Transverse colon (tissue), 4 donors: ENCODE results near the gene TPH1. TPM values are rescaled to one million over a fixed set of nuclear protein-coding genes. Genes with fewer than 3 reads are reported as not detected.

Experiments
- DNase-seq: peaks from one replicate; pipeline ENCODE4 v3.0.0-alpha.2; 2019
- H3K27ac ChIP-seq, 4 donors: fragments of 200-600 bp; sonication (generic); 2 replicates each; pipeline ENCODE4 v1.5.1; 2016 to 2018; ENCODE audit warnings: inconsistent platforms in 4 of 4
- H3K27me3 ChIP-seq: fragments of 200-600 bp; sonication (generic); 2 replicates; pipeline ENCODE4 v1.5.1; 2017; ENCODE audit warnings: inconsistent platforms
- H3K36me3 ChIP-seq, 4 donors: fragments of 200-600 bp; sonication (generic); 2 replicates each; pipeline ENCODE4 v1.5.1; 2017 to 2019; ENCODE audit warnings: inconsistent platforms in 4 of 4
- H3K4me1 ChIP-seq, 4 donors: fragments of 200-600 bp; sonication (generic); 2 replicates each; pipeline ENCODE4 v1.5.1; 2017 to 2020; ENCODE audit warnings: inconsistent platforms in 4 of 4
- H3K4me3 ChIP-seq, 4 donors: fragments of 200-600 bp; sonication (generic); 1 replicate in 1 of 4; 2 replicates in 3 of 4; pipeline versions ENCODE4 v1.5.1 to v1.6.1; 2017 to 2019; ENCODE audit warnings: inconsistent platforms in 4 of 4
- H3K9me3 ChIP-seq, 2 donors: fragments of 200-600 bp; sonication (generic); 2 replicates each; pipeline ENCODE4 v1.5.1; 2017 to 2019; ENCODE audit warnings: inconsistent platforms in 2 of 2
- EP300 ChIP-seq: sonication (generic); formaldehyde crosslinking; IDR thresholded peaks from one replicate; pipeline ENCODE4 v1.6.1; 2017; ENCODE audit warnings: antibody characterized with exemption, low read depth
- POLR2A ChIP-seq: fragments of 450-650 bp; IDR thresholded peaks from one replicate; pipeline ENCODE4 v1.6.1; 2016; ENCODE audit warnings: antibody characterized with exemption, mild to moderate bottlenecking, moderate library complexity
- POLR2AphosphoS5 ChIP-seq, 3 donors: sonication (generic); formaldehyde crosslinking; IDR thresholded peaks; one replicate each; pipeline ENCODE4 v1.6.1; 2016; ENCODE audit warnings: antibody characterized with exemption in 3 of 3
- WGBS, 2 donors: methylation state at CpG; one replicate each; pipeline ENCODE4 v1.1.5; 2018; ENCODE audit warnings: low coverage in 1 of 2; 5-methylcytosine and 5-hydroxymethylcytosine counted together
- in situ Hi-C, 4 donors: fragments of 200-750 bp; cut with MboI; loops; one replicate each; pipeline versions ENCODE4 v1.15.0 to v1.15.1; 2017; ENCODE audit warnings: low sequenced_read_pairs in 3 of 4, low pct_ligation_motif_present in 1 of 4, low pct_unique_long_range_greater_than_20kb in 1 of 4
- intact Hi-C: fragments of 100-400 bp; cut with DNase I; formaldehyde crosslinking; loops from one replicate; pipeline ENCODE4 v1.15.1; 2023; ENCODE audit warnings: low total_unique reads
- total RNA-seq, 4 donors: library from RNA; depleted of rRNA; stranded (reverse); fragments of >200 nt; gene quantifications; one replicate each; pipeline ENCODE4 v1.1.0, GENCODE V29; 2016
- TF ChIP-seq, protein P1 (sequence below), 5 experiments: fragments of 200-600 bp in 3 of 5; fragments of 450-650 bp in 2 of 5; sonication (generic) in 3 of 5; IDR thresholded peaks; 1 replicate in 2 of 5; 2 replicates in 3 of 5; pipeline ENCODE4 v1.5.1; 2016 to 2017; ENCODE audit warnings: antibody characterized with exemption in 5 of 5, inconsistent platforms in 3 of 5, mild to moderate bottlenecking in 2 of 5, moderate library complexity in 1 of 5

Gene TPH1
- total RNA-seq, 4 donors from 2014 or later = 1.1 to 18.3 (median 8.5) TPM

DNA sequence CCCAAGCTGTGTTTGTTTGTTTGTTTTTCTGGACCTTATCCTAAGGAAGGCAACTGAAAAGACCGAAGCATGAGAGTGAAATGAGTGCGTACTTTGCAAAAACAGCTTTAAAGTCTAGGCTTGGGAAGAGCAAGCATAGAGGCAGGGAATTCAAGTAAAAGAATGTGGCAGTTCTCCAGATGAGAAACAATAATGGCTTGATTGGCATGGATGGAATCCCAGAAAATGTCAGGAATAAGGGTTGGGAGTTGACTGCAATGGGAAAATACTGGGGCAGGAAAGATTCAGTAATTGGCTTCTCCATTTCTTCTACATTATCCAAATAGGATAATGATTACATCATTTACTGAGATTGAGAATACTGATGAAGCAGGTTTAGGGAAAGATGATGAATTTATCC is 42.3 kb upstream of the TPH1 start:
- DNase-seq = no peak
- in situ Hi-C loops = no loop called here
- H3K9me3 ChIP-seq = no peaks in the 10 kb centered on the region
- no peak overlapping the region for H3K27ac ChIP-seq
- peaks cover 0 to 49% (median 24%) of the 10 kb centered on the region in 4 donors for H3K36me3 ChIP-seq
- H3K27me3 ChIP-seq = no peaks in the 10 kb centered on the region
- 97 to 100% methylated on average over 2 of the region's 2 CpGs for WGBS, 2 donors
- intact Hi-C loops = no loop called here
- H3K4me1 ChIP-seq = peaks cover 0 to 4% (median 0%) of the 10 kb centered on the region in 4 donors
- TF ChIP-seq EP300 = no peak
- no peak for TF ChIP-seq POLR2AphosphoS5 (IDR thresholded peaks at IDR 0.05)
- no peak for TF ChIP-seq POLR2A
- TF ChIP-seq, protein P1, sequence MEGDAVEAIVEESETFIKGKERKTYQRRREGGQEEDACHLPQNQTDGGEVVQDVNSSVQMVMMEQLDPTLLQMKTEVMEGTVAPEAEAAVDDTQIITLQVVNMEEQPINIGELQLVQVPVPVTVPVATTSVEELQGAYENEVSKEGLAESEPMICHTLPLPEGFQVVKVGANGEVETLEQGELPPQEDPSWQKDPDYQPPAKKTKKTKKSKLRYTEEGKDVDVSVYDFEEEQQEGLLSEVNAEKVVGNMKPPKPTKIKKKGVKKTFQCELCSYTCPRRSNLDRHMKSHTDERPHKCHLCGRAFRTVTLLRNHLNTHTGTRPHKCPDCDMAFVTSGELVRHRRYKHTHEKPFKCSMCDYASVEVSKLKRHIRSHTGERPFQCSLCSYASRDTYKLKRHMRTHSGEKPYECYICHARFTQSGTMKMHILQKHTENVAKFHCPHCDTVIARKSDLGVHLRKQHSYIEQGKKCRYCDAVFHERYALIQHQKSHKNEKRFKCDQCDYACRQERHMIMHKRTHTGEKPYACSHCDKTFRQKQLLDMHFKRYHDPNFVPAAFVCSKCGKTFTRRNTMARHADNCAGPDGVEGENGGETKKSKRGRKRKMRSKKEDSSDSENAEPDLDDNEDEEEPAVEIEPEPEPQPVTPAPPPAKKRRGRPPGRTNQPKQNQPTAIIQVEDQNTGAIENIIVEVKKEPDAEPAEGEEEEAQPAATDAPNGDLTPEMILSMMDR (IDR thresholded peaks at IDR 0.05) = no peak
- no peak overlapping the region for H3K4me3 ChIP-seq

DNA sequence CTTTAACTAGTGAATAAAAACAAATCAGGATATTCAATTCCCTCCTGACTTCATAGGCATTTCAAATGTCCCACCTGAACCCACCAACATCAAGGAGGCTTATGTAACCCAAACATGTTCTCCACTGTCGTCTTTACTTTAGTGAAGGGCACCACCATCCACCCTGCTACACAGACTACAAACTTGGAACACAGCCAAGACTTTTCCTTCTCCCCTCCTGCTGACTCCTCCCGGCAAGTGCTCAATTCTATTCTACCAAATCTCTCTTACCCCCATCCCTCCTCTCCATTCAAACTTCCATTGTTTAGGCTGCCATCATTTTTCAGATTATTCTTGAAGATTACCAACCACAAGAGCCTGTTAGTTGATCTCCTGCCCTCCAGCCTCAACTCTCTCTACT is 35.5 kb upstream of the TPH1 start:
- in situ Hi-C loops = no loop called here
- TF ChIP-seq POLR2A (no peak), POLR2AphosphoS5 (IDR thresholded peaks at IDR 0.05) (no peak), EP300 (no peak)
- TF ChIP-seq, protein P1 (IDR thresholded peaks at IDR 0.05) = no peak
- Histone ChIP-seq H3K9me3 (no peaks in the 10 kb centered on the region), H3K27ac (no peak overlapping the region), H3K36me3 (peaks cover 0 to 32% (median 15%) of the 10 kb centered on the region in 4 donors), H3K4me3 (no peak overlapping the region), H3K4me1 (no peaks in the 10 kb centered on the region), H3K27me3 (no peaks in the 10 kb centered on the region)
- no peak for DNase-seq
- intact Hi-C loops = no loop called here
- WGBS, 2 donors = 72 to 80% methylated on average over 2 of the region's 2 CpGs

DNA sequence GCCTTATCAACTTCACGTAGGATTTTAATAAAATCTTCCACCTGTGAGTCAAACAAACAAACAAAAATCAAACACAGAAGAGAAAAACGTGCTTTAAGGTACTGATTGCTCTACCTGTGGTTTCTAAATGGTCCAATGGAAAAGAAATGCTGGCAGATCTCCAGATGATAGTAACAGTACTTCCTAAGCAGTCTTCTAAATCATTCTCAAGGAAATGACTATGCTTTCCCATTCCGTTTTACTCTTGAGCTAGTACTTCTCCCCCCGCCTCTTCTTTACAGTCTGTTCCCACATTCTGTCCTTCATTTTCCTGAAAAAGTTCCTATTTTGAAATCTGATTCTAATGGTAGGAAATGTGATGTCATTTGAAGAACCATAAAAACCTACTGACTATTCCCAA is 34.4 kb upstream of the TPH1 start:
- no peaks in the 10 kb centered on the region for H3K27me3 ChIP-seq
- 78 to 86% methylated on average over 4 of the region's 4 CpGs for WGBS, 2 donors
- no peaks in the 10 kb centered on the region for H3K9me3 ChIP-seq
- no peak overlapping the region for H3K4me3 ChIP-seq
- in situ Hi-C loops = no loop called here
- DNase-seq = no peak
- intact Hi-C loops = no loop called here
- H3K4me1 ChIP-seq = no peaks in the 10 kb centered on the region
- no peak for TF ChIP-seq EP300
- TF ChIP-seq, protein P1 (IDR thresholded peaks at IDR 0.05) = no peak
- no peak for TF ChIP-seq POLR2AphosphoS5 (IDR thresholded peaks at IDR 0.05)
- TF ChIP-seq POLR2A = no peak
- peaks cover 0 to 25% (median 11%) of the 10 kb centered on the region in 4 donors for H3K36me3 ChIP-seq
- no peak overlapping the region for H3K27ac ChIP-seq

DNA sequence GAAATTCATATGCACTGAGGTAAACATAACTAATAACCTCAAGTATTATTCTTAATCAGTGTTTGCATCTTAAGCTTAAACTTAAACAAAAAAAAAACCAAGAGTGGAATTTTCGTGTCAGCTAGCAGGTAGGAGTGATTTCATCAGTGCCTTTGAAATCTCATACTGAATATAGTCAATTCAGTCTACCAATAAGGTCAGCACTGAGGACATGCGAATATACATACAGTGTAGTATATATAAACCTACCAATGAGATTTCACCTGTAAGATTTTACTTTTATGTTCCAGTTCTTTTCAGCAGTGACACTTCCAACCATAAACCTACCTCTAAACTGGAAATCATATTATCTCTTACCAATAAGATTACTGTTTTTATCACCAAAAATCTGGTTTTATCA is 32.8 kb upstream of the TPH1 start:
- Histone ChIP-seq H3K4me1 (no peaks in the 10 kb centered on the region), H3K4me3 (no peak overlapping the region), H3K27me3 (no peaks in the 10 kb centered on the region), H3K27ac (no peak overlapping the region), H3K36me3 (peaks cover 0 to 17% (median 7%) of the 10 kb centered on the region in 4 donors), H3K9me3 (no peaks in the 10 kb centered on the region)
- intact Hi-C loops (no loop called here), in situ Hi-C loops (no loop called here)
- 87 to 89% methylated on average over 2 of the region's 2 CpGs for WGBS, 2 donors
- TF ChIP-seq, protein P1 (IDR thresholded peaks at IDR 0.05) = no peak
- TF ChIP-seq POLR2A = no peak
- DNase-seq = no peak
